ENCODE data around the gene NCBP2L.

The NCBP2L gene

GRCh38 chrX:107836958-107837357 is 59.4 kb downstream of the NCBP2L start:
- no peak for DNase-seq

GRCh38 chrX:107840971-107841370 is 63.4 kb downstream of the NCBP2L start:
- ATAC-seq (ENCODE audit: insufficient read depth, low read depth) (no peak), DNase-seq (no peak)
- no peaks in the 10 kb centered on the region for H3K79me2 ChIP-seq (ENCODE audit: insufficient read depth, low read length)
- no peaks in the 10 kb centered on the region for H3K27me3 ChIP-seq (ENCODE audit: insufficient read depth, low read length, poor library complexity)
- no peaks in the 10 kb centered on the region for H4K20me1 ChIP-seq (ENCODE audit: insufficient read depth, low read length)
- no peaks in the 10 kb centered on the region for H3K9me3 ChIP-seq (ENCODE audit: insufficient read depth, low read length, severe bottlenecking)
- no peaks in the 10 kb centered on the region for H3K36me3 ChIP-seq (ENCODE audit: insufficient read depth, low read length)
- TF ChIP-seq CTCF (IDR thresholded peaks at IDR 0.05; ENCODE audit: borderline replicate concordance, extremely low read depth, low read length, poor library complexity, severe bottlenecking) (no peak), EZH2 (IDR thresholded peaks at IDR 0.05; ENCODE audit: borderline replicate concordance, low read depth, low read length, severe bottlenecking) (no peak)
- H3K4me1 ChIP-seq (ENCODE audit: insufficient read depth, low read length): no peaks in the 10 kb centered on the region
- no peak overlapping the region for H3K27ac ChIP-seq (ENCODE audit: low read length)
- H2AFZ ChIP-seq (ENCODE audit: low read depth, low read length): no peak overlapping the region
- no peak overlapping the region for H3K4me2 ChIP-seq (ENCODE audit: insufficient read depth, low read length)
- no peak overlapping the region for H3K9ac ChIP-seq (ENCODE audit: low read depth, low read length)
- no peak overlapping the region for H3K4me3 ChIP-seq (ENCODE audit: low read depth in 1 of 2, low read length in 2 of 2)

More at GRCh38 chrX:107836958-107837357, 59.4 kb downstream of the NCBP2L start:
- no peaks in the 10 kb centered on the region for H3K4me1 ChIP-seq (ENCODE audit: insufficient read depth, low read length)
- no peak for TF ChIP-seq EZH2 (IDR thresholded peaks at IDR 0.05; ENCODE audit: borderline replicate concordance, low read depth, low read length, severe bottlenecking)
- H3K79me2 ChIP-seq (ENCODE audit: insufficient read depth, low read length): no peaks in the 10 kb centered on the region
- no peaks in the 10 kb centered on the region for H3K36me3 ChIP-seq (ENCODE audit: insufficient read depth, low read length)
- no peaks in the 10 kb centered on the region for H3K27me3 ChIP-seq (ENCODE audit: insufficient read depth, low read length, poor library complexity)
- H3K4me2 ChIP-seq (ENCODE audit: insufficient read depth, low read length): no peak overlapping the region
- no peak overlapping the region for H3K27ac ChIP-seq (ENCODE audit: low read length)
- no peak for ATAC-seq (ENCODE audit: insufficient read depth, low read depth)
- H3K4me3 ChIP-seq (ENCODE audit: low read depth in 1 of 2, low read length in 2 of 2): no peak overlapping the region
- H4K20me1 ChIP-seq (ENCODE audit: insufficient read depth, low read length): no peaks in the 10 kb centered on the region
- H3K9me3 ChIP-seq (ENCODE audit: insufficient read depth, low read length, severe bottlenecking): no peaks in the 10 kb centered on the region
- no peak overlapping the region for H2AFZ ChIP-seq (ENCODE audit: low read depth, low read length)
- no peak overlapping the region for H3K9ac ChIP-seq (ENCODE audit: low read depth, low read length)

GRCh38 chrX:107842715-107843400 is 65.3 kb downstream of the NCBP2L start:
- no peaks in the 10 kb centered on the region for H3K4me1 ChIP-seq (ENCODE audit: insufficient read depth, low read length)
- DNase-seq: no peak
- TF ChIP-seq CTCF (IDR thresholded peaks at IDR 0.05; ENCODE audit: borderline replicate concordance, extremely low read depth, low read length, poor library complexity, severe bottlenecking): no peak
- no peak for TF ChIP-seq EZH2 (IDR thresholded peaks at IDR 0.05; ENCODE audit: borderline replicate concordance, low read depth, low read length, severe bottlenecking)
- no peak for ATAC-seq (ENCODE audit: insufficient read depth, low read depth)
- H3K27me3 ChIP-seq (ENCODE audit: insufficient read depth, low read length, poor library complexity): no peaks in the 10 kb centered on the region
- H3K4me3 ChIP-seq (ENCODE audit: low read depth in 1 of 2, low read length in 2 of 2): no peak overlapping the region
- no peak overlapping the region for H3K4me2 ChIP-seq (ENCODE audit: insufficient read depth, low read length)
- no peaks in the 10 kb centered on the region for H3K79me2 ChIP-seq (ENCODE audit: insufficient read depth, low read length)
- H2AFZ ChIP-seq (ENCODE audit: low read depth, low read length): no peak overlapping the region
- no peaks in the 10 kb centered on the region for H4K20me1 ChIP-seq (ENCODE audit: insufficient read depth, low read length)
- no peaks in the 10 kb centered on the region for H3K36me3 ChIP-seq (ENCODE audit: insufficient read depth, low read length)
- H3K9ac ChIP-seq (ENCODE audit: low read depth, low read length): no peak overlapping the region
- H3K27ac ChIP-seq (ENCODE audit: low read length): no peak overlapping the region
- no peaks in the 10 kb centered on the region for H3K9me3 ChIP-seq (ENCODE audit: insufficient read depth, low read length, severe bottlenecking)
